ENCODE data around the gene DNAJC4. TPM values are rescaled to one million over a fixed set of nuclear protein-coding genes. Genes with fewer than 3 reads are reported as not detected.

Gene DNAJC4
- total and polyA plus RNA-seq, 7 donors: 22.9 to 45.8 (median 29.6) TPM

DNA sequence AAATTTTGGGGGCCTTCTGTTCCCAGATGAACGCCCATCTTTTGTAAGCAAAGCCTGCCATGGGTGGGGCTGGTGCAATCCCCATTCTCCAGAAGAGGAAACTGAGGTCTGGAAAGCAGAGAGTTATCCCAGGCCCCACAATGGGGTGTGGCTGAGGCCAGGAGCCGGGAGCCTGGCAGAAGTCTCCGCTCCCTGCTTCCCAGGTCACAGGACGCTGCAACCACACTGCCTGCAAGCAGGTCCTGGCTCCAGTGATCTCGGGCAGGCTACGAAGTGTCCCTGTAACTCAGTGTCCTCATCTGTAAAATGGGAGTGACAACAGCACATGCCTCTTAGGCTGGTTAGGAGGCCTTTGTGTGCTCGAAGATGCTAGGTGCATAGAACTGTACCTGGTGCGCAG lies 22.7 kb downstream of the DNAJC4 start:
- DNase-seq (peak in 1 of 2 donors; percentile 41), ATAC-seq (no peak)
- Histone ChIP-seq H3K4me3 (peak overlapping the region; percentile 89), H3K9me3 (no peaks in the 10 kb centered on the region), H3K36me3 (ENCODE audit: insufficient read depth in 1 of 2, low read depth in 1 of 2) (peaks cover 0 to 36% of the 10 kb centered on the region in 2 donors), H3K27ac (peak overlapping the region; percentile 6), H3K4me1 (peaks cover 32% of the 10 kb centered on the region), H3K27me3 (ENCODE audit: insufficient read depth in 3 of 3, low read length in 2 of 3) (no peaks in the 10 kb centered on the region)
- intact Hi-C loops (cut with DNase I): loop anchor here in 1 of 2 donors (2.0 to 5.0 kb wide), 2 partner anchors 16 to 49 kb away; partner anchors contain the start of gene CATSPERZ
- TF ChIP-seq CTCF (IDR thresholded peaks at IDR 0.05): no peak
- WGBS, 3 donors: 72 to 73% (median 73%) methylated on average over 8 of the region's 8 CpGs

DNA sequence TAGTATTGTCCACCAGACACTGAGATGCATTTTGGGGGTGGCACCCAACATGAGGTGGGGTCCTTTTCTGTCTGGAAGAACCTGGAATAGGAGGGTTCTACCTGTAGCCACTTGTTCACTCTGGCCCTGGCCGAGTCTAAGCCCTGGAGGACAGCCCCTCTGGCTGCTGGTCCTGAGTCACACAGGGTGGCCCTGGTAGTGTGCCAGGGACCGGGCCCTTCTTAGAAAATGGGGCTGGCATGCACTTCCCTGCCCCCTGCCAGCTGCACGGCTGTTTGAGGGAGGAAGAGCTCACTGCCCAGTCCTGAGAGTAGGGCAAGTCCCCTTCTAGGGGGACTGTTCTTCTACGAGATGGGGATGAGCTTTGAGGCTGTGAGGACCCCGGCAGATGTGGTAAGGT lies 23.1 kb downstream of the DNAJC4 start:
- TF ChIP-seq CTCF (IDR thresholded peaks at IDR 0.05): no peak
- peak overlapping the region; percentile 89 for H3K4me3 ChIP-seq
- peaks cover 29% of the 10 kb centered on the region for H3K4me1 ChIP-seq
- peaks cover 0 to 41% of the 10 kb centered on the region in 2 donors for H3K36me3 ChIP-seq (ENCODE audit: insufficient read depth in 1 of 2, low read depth in 1 of 2)
- WGBS, 3 donors: 22 to 45% (median 25%) methylated on average over 5 of the region's 5 CpGs
- intact Hi-C loops (cut with DNase I): loop anchor here in 1 of 2 donors (2.0 to 5.0 kb wide), 2 partner anchors 15 to 49 kb away; partner anchors contain the start of gene CATSPERZ
- ATAC-seq (peak; percentile 30 to 63 (median 38)), DNase-seq (peak; percentile 58 to 83)
- H3K27ac ChIP-seq: peak overlapping the region; percentile 6
- no peaks in the 10 kb centered on the region for H3K27me3 ChIP-seq (ENCODE audit: insufficient read depth in 3 of 3, low read length in 2 of 3)
- H3K9me3 ChIP-seq: no peaks in the 10 kb centered on the region

DNA sequence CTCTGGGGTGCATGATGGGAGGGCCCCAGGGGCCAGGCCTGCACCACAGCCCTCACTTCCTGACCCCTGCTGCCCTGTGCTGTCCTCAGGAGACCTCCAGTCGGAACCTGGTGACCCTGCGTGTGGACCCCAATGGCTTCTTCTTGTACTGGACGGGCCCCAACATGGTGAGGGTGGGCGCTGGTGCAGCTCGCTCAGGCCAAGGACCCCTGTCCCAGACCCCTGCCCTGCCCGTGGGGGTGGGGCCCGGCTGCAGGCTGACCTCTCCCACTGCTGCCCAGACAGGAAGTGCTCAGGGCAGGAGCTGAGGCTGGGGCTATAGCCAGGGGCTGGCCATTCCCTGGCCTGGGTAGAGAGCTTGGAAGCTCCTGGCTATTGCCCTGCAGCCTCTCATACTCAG lies 24.0 kb downstream of the DNAJC4 start:
- H3K9me3 ChIP-seq: no peaks in the 10 kb centered on the region
- H3K4me3 ChIP-seq: no peak overlapping the region
- no peaks in the 10 kb centered on the region for H3K27me3 ChIP-seq (ENCODE audit: insufficient read depth in 3 of 3, low read length in 2 of 3)
- H3K4me1 ChIP-seq: peaks cover 29% of the 10 kb centered on the region
- peak in 1 of 2 donors; percentile 53 for DNase-seq
- no peak overlapping the region for H3K27ac ChIP-seq
- intact Hi-C loops (cut with DNase I): loop anchor here in 1 of 2 donors (5.0 kb wide), 1 partner anchor 48 kb away; the partner anchor contains the start of gene CATSPERZ
- WGBS, 3 donors: 84 to 89% (median 86%) methylated on average over 6 to 7 of the region's 7 CpGs
- H3K36me3 ChIP-seq (ENCODE audit: insufficient read depth in 1 of 2, low read depth in 1 of 2): peaks cover 0 to 49% of the 10 kb centered on the region in 2 donors
- ATAC-seq: no peak
- TF ChIP-seq CTCF (IDR thresholded peaks at IDR 0.05): no peak

- Histone ChIP-seq H3K9me3 (no peaks in the 10 kb centered on the region), H3K27me3 (ENCODE audit: insufficient read depth in 3 of 3, low read length in 2 of 3) (no peaks in the 10 kb centered on the region), H3K4me3 (no peak overlapping the region), H3K27ac (no peak overlapping the region), H3K36me3 (ENCODE audit: insufficient read depth in 1 of 2, low read depth in 1 of 2) (peaks cover 0 to 57% of the 10 kb centered on the region in 2 donors), H3K4me1 (peaks cover 29% of the 10 kb centered on the region)
- no peak for ATAC-seq
- no peak for DNase-seq
- 90 to 93% (median 92%) methylated on average over 35 of the region's 35 CpGs for WGBS, 3 donors
- no peak for TF ChIP-seq CTCF (IDR thresholded peaks at IDR 0.05)
- intact Hi-C loops (cut with DNase I): no loop called here
Measured at GRCh38 chr11:64255135-64256128, 25.1 kb downstream of the DNAJC4 start.

Data from psoas muscle (tissue), 8 donors.